ENCODE results near the gene THSD7B. TPM values are rescaled to one million over a fixed set of nuclear protein-coding genes. Genes with fewer than 3 reads are reported as not detected.

THSD7B gene
- total and polyA plus RNA-seq, 10 of the 15 experiments (the other 5 are each of a cell fraction or from before 2014, with no cell fraction given): 0.03 to 0.56 (median 0.28) TPM

- TF ChIP-seq IKZF2 (IDR thresholded peaks at IDR 0.05) (no peak), SREBF2 (IDR thresholded peaks at IDR 0.05; ENCODE audit: low read length) (no peak), SUPT20H (IDR thresholded peaks at IDR 0.05; ENCODE audit: borderline replicate concordance, control insufficient read depth, low read depth, low read length) (no peak), RBBP5 (conservative IDR thresholded peaks at IDR 0.05) (no peak), FOXK2 (IDR thresholded peaks at IDR 0.05) (no peak), CBFB (IDR thresholded peaks at IDR 0.05; ENCODE audit: low read depth) (no peak), MTA2 (IDR thresholded peaks at IDR 0.05; ENCODE audit: low read depth) (no peak), TBL1XR1 (IDR thresholded peaks at IDR 0.05; ENCODE audit: low read depth, low read length) (no peak), ZSCAN29 (IDR thresholded peaks at IDR 0.05) (no peak), SPI1 (IDR thresholded peaks at IDR 0.05; ENCODE audit: borderline replicate concordance, insufficient read depth, low read depth, low read length) (no peak), YY1 (IDR thresholded peaks at IDR 0.05; ENCODE audit: low read depth, low read length) (no peak), BRCA1 (IDR thresholded peaks at IDR 0.05; ENCODE audit: low read depth, low read length) (no peak), NRF1 (conservative IDR thresholded peaks at IDR 0.05; ENCODE audit: low read depth, low read length) (no peak), BHLHE40 (IDR thresholded peaks at IDR 0.05; ENCODE audit: borderline replicate concordance in 1 of 2, low read depth in 2 of 2, low read length in 1 of 2) (no peak), ZBTB4 (CRISPR knock-in tag; IDR thresholded peaks at IDR 0.05) (no peak), ZBED1 (IDR thresholded peaks at IDR 0.05; ENCODE audit: borderline replicate concordance) (no peak), MAX (IDR thresholded peaks at IDR 0.05; ENCODE audit: low read depth, low read length) (no peak)
- Histone ChIP-seq H3K9ac (ENCODE audit: control insufficient read depth, insufficient read depth, low read length) (no peak overlapping the region), H3K4me3 (no peak overlapping the region), H3K27me3 (replicated peaks in 1 of 2; ENCODE audit: control insufficient read depth in 2 of 2, insufficient read depth in 2 of 2, low read length in 1 of 2) (no peaks in the 10 kb centered on the region), H3K4me2 (ENCODE audit: control insufficient read depth, insufficient read depth) (no peak overlapping the region), H3K36me3 (ENCODE audit: control insufficient read depth in 2 of 2, insufficient read depth in 2 of 2, low read length in 1 of 2) (no peaks in the 10 kb centered on the region), H3K9me3 (replicated peaks; ENCODE audit: control insufficient read depth, insufficient read depth, low read length) (no peaks in the 10 kb centered on the region), H3K27ac (ENCODE audit: control insufficient read depth, insufficient read depth) (no peak overlapping the region), H2AFZ (ENCODE audit: control insufficient read depth, low read depth, low read length) (no peak overlapping the region), H3K79me2 (ENCODE audit: control insufficient read depth, insufficient read depth, low read length) (no peaks in the 10 kb centered on the region), H4K20me1 (ENCODE audit: control insufficient read depth, insufficient read depth) (no peaks in the 10 kb centered on the region), H3K4me1 (ENCODE audit: control insufficient read depth, insufficient read depth, low read length) (no peaks in the 10 kb centered on the region)
- no TSS peak for BruUV-seq (replicated peaks)
- POLR2A ChIA-PET: no interaction called here
- DNase-seq (ENCODE audit: low read depth, low spot score) (no peak), FAIRE-seq (no peak), ATAC-seq (no peak)
- in situ Hi-C loops (cut with MboI): no loop called here
- WGBS (ENCODE audit: insufficient coverage, insufficient replicate concordance, low lambda C conversion rate, missing lambda C conversion rate): 7% methylated on average over 4 of the region's 4 CpGs
- CTCF ChIA-PET: interaction anchor here (1.1 to 1.4 kb wide), 3 partner anchors 9 to 743 kb away, joined by 3 to 5 read pairs (median 4); no protein-coding TSS in a partner anchor
- RAD21 ChIA-PET (ENCODE audit: unreplicated experiment): no interaction called here
- intact Hi-C loops (cut with micrococcal nuclease; ENCODE audit: unreplicated experiment): loop anchor here (10.0 kb wide), 1 partner anchor 741 kb away; no protein-coding TSS in a partner anchor
- SMC1A ChIA-PET (ENCODE audit: uncharacterized antibody, unreplicated experiment): interaction anchor here (1.0 kb wide), 1 partner anchor 162 kb away, joined by 3 read pairs; no protein-coding TSS in a partner anchor
Measured at GRCh38 chr2:137675584-137676327, 910.4 kb downstream of the THSD7B start.
